ENCODE data around the gene KLHL9.
A peak's percentile ranks its signal among the peaks of the same experiment; 100 is the strongest.
"Not testable (repeated sequence)": the region's sequence is repeated elsewhere in the genome, so short reads cannot be mapped to it uniquely, and the experiment has no call there.

The KLHL9 gene, protein sequence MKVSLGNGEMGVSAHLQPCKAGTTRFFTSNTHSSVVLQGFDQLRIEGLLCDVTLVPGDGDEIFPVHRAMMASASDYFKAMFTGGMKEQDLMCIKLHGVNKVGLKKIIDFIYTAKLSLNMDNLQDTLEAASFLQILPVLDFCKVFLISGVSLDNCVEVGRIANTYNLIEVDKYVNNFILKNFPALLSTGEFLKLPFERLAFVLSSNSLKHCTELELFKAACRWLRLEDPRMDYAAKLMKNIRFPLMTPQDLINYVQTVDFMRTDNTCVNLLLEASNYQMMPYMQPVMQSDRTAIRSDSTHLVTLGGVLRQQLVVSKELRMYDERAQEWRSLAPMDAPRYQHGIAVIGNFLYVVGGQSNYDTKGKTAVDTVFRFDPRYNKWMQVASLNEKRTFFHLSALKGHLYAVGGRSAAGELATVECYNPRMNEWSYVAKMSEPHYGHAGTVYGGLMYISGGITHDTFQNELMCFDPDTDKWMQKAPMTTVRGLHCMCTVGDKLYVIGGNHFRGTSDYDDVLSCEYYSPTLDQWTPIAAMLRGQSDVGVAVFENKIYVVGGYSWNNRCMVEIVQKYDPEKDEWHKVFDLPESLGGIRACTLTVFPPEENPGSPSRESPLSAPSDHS

DNA sequence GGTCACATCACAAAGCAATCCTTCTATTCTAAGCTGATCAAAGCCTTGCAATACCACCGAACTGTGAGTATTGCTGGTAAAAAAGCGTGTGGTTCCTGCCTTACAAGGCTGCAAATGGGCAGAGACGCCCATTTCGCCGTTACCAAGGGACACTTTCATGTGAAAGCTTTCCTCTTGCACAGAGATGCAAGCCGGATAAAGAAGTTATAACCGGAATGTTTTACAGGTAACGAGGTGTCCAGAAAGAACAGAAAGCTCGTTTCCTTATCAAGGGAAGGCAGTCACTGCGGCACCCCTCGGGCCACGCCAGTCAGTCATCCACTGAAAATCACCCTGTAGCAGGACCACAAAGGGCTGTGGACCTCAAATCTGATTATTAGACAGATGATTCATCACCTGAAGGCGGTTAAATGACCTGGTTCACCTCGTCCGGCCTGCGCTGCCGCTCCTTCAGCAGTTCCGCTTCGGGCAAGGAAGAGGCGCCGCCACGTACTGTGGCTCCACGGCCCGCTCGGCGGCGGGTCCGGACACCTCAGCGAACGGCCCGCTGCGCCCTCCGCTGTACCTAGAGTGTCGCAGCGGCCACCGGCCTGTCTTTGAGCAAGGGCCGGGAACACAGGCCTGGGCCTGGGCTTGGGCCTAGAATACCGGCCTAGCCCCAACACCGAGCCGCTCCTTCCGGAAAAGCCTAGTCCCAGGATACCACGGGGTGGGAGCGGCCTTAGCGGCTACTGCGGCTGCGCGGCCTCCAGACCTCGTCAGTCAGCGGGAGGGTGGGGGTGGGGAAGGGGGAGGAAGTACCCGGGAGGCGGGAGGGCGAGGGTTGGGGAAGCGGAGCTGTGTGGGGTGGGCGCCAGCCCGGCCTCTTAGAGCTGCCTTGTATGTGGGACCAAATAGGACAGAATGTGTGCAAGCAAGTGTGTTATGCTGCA lies at the start of gene KLHL9:
Gene KLHL9 (minus strand): TSS at position 704 of the 932 bp plus-strand sequence. CDS start 545 bp downstream, at position 159.
- DNase-seq (ENCODE audit: low read depth in 2 of 2): peak; percentile 84 to 85

DNA sequence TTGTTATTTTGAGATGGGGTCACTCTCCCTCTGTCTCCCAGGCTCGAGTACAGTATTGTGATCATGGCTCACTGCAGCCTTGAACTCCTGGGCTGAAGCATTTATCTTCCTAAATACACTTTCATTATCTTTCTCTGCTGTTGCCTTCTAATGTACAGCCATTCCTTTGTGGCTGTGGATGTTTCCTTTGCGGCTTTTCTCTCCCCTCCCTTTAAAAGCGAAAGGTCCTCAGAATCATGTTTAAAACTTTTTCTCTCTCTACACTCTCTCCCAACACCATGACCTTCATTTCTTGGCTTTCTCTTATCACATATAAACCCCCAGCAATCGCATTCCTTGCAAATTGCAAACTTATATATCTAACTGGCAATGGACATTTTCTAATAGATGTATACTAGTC lies 48.4 kb upstream of the KLHL9 start:
- DNase-seq (ENCODE audit: low read depth in 2 of 2): no peak

DNA sequence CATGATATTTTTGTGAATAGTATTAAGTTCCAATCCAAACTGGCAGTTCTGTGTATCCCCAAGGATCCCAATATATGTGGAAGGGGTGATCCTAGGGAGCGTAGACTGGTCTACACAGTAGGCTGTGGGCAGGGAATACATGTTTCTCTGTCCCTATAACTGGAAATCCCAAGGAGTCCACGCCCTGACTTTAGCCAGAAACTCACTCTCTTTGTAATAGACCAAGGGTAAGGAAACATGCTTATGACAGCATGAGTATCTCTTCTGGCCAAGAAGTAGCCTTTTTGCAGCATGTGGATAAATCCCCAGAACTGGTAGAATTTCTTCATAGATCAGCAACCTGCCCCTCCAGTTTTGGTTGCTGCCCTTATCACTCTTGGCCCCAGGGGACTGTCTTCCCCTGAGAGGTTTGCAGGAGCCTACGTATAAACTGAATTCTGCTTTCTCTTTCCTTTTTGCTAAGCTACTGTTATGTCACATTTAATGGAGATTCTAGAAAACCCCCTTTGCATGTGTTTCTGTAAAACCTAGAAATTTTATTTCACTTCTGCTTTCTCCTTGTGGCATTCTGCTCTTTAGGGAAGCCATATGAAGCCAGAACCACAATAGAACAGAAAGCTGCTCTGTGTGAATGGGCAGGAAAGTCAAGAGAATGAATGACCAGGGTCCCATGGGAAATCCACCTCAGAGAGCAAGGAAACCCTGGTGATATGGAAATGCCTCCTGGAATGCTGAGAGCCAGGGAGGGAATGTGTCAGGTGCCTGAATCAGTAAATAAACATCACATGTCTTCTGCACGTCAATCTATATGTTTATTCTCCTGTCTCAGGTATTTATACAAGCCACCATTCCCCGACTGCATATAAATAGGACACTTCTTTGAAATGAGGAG lies 46.5 kb upstream of the KLHL9 start:
- no peak for DNase-seq (ENCODE audit: low read depth in 2 of 2)

DNA sequence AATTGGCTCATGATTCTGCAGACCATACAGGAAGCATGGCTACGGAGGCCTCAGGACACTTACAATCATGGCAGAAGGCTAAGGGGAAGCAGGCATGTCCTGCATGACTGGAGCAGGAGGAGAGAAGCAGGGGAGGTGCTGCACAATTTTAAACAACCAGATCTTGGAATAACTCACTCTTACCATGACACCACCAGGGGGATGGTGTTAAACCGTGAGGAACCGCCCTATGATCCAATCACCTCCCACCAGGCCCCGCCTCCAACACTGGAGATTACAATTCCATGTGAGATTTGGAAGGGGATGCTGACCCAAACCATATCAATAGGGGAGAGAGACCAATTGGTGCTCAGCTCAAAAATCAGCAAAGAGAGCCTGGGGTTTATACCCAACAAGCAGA lies 36.3 kb upstream of the KLHL9 start:
- DNase-seq (ENCODE audit: low read depth in 2 of 2): not testable (repeated sequence)

DNA sequence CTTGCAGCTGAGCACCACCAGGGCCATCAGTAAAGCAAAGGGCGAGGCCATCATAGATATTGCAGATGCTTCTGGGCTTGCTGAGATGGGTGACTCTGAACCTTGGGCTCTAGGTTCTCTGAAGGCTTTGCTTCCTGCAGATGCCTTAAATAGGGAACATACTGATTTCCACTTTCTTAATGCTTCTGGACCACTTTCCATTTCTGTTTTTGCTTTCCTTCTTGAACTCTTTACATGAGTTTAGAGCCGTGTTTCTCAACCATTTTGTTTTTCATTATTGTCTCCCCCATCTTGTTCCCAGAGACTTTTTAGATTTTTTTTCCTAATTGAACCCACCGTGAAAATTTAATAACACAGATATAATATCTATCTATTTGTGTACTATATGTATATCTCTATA lies 32.8 kb upstream of the KLHL9 start, which contains the start of gene IFNA13:
Gene IFNA13 (minus strand): TSS at position 101 of the 400 bp plus-strand sequence. CDS start 47 bp downstream, at position 54.
- no peak for DNase-seq (ENCODE audit: low read depth in 2 of 2)

DNA sequence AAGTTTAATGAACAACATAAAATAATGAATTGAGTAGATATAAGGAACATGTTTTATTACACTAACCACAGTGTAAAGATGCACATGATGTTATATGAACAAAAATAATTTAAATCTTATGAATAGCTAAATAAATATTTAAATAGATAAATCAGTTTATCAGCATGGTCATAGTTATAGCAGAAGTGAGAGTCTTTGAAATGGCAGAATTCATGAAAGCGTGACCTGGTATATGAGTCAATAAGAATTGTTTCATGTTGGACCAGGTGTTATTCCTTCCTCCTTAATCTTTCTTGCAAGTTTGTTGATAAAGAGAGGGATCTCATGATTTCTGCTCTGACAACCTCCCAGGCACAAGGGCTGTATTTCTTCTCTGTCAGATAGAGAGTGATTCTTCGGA lies 32.0 kb upstream of the KLHL9 start:
- not testable (repeated sequence) for DNase-seq (ENCODE audit: low read depth in 2 of 2)

DNA sequence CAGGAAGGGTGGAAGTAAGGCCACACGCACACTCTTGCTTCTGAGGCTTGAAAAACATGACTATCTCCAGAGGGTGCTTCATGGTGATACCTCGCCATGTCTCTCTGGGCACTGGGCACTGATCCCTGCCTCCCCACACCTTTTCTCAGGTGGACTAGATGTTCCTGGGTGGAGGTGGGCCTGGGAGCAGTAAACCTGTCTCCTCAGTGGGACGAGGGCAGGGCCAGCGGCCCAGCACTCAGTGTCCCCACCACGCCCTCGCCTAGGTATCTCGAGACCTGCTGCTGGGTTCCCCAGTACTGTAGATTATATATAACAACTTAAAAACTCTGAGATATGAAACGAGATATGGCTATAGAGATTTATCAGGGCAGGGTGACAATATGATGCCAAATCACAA lies 27.1 kb upstream of the KLHL9 start:
- no peak for DNase-seq (ENCODE audit: low read depth in 2 of 2)

DNA sequence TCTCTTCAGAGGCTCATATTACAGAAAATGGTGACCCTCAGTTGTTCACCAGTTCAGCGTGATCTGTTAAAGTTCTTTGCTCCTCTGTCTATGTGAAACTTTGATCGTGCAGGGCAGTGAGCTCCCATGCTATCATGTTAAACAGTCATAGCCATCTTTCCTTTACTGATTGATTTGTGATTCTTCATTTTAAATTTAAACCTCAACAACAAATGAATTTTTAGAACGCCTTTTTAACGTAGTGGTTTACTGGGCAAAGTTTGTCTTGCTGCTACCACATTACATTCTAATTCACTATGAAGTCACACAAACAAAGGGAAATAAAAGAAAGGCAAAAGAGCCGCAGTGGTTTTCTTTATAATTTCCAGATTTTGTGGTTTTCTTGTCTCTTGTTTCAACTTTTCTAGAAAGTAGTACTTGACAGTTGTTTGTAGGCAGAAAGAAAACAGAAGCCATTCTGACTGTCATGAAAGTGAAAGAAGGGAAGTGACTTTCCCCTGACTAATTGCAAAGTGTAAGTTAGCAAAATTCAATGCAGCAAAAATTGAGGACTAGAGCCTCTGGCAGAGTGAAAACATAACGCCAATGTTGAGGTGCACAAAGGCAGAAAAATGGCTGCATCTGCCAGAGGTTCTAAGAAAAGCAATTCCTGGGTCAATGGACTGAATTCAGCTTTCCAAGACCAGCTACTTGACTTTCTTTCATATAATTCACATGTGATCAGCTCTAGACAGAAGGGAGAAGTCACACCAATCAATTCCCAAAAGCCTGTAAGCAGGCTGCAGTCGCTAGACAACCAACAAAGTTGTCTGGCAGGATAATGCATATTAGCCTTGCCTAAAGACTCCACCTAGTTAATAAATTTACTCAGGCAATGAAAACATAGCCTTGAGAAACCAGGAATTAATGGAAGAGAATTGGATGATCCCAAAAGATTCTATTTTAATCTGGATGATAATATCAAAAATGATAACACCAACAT lies 22.6 kb upstream of the KLHL9 start:
- no peak for DNase-seq (ENCODE audit: low read depth in 2 of 2)

DNA sequence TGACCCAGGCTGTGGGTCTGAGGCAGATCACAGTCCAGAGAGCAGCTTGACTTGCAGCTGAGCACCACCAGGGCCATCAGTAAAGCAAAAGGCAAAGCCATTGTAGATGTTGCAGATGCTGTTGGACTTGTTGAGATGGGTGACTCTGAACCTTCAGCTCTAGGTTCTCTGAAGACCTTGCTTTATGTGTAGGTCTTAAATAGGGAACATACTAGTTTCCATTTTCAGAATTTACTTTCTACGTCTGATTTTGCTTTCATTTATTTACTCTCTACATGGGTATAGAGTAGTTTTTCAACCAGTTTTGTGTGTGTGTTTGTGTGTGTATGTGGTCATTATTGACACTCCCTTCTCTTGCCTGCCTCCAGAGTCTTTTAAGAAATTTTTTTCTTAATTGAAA lies 15.6 kb upstream of the KLHL9 start, which contains the start of gene IFNA6:
Gene IFNA6 (minus strand): TSS at position 101 of the 400 bp plus-strand sequence. CDS start 0 bp downstream, at position 101.
- no peak for DNase-seq (ENCODE audit: low read depth in 2 of 2)

DNA sequence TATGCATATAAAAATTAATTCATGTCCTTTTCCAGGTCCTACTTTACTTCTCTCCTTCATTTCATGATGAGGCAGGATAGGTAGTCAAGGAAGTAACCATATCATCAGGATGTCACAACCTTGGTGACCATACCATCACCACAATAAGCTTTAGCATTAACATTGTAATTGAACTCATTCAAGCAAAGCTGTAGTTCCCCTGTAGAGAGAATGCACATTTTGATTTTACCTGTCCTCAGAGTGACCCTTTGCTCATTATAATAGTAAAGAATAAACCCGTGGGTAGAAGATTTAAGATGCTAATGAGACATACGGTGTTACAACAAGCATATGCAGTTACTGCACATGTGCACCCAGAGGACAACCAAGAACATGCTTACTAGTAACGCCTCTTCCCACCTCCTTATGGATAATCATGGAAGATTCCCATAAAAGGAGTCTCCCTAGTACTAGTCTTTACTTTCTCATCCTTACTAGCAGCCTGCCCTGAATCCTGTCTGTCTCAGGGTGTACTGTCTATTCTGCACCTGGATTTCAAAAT lies 13.3 kb upstream of the KLHL9 start:
- DNase-seq (ENCODE audit: low read depth in 2 of 2): no peak

DNA sequence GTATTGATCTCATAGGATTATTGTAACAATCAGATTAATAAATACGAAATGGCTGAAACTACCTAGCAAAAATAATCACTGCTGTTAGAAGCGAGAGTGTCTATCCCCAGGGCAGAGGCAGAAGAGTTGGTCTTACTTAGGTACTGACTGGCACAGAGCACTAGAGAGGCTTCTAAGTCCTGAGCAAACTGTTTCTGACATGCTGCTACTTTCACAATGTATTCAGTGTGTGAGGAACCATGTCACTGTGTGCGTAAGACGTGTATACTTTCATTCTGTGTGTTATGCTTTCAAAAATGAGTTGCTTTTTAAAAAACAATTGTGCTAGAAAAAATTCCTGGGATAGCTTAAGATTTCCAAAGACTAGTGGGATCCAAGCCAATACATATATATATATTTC lies 5.5 kb upstream of the KLHL9 start:
- no peak for DNase-seq (ENCODE audit: low read depth in 2 of 2)

DNA sequence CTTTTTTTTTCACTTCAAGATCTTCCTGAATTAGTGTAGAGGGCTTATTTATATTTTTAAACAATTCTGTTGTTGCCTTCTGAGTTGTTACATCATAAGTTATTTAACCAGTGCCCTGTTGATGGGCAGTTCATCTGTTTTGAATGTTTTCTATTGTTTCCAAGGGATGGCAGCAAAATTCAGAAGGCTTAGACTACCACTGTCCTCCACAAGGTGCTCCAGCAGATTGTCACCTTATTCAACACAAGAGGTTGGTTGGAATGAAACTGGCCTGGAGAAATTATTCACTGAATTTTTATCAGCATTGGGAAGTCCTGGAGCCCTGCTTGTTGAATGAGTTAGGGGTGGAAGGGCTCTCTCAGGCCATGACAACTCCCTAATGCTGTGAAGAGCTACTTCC lies 1.3 kb upstream of the KLHL9 start:
- DNase-seq (ENCODE audit: low read depth in 2 of 2): no peak

DNA sequence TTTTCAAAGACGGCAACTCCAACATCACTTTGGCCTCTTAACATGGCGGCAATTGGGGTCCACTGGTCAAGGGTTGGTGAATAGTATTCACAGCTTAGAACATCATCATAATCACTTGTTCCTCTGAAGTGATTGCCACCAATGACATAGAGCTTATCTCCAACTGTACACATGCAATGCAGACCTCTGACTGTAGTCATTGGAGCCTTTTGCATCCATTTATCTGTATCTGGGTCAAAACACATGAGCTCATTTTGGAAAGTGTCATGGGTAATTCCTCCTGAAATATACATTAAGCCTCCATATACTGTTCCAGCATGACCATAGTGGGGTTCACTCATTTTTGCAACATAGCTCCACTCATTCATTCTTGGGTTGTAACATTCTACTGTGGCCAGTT lies 2.0 kb downstream of the KLHL9 start:
- DNase-seq (ENCODE audit: low read depth in 2 of 2): no peak

DNA sequence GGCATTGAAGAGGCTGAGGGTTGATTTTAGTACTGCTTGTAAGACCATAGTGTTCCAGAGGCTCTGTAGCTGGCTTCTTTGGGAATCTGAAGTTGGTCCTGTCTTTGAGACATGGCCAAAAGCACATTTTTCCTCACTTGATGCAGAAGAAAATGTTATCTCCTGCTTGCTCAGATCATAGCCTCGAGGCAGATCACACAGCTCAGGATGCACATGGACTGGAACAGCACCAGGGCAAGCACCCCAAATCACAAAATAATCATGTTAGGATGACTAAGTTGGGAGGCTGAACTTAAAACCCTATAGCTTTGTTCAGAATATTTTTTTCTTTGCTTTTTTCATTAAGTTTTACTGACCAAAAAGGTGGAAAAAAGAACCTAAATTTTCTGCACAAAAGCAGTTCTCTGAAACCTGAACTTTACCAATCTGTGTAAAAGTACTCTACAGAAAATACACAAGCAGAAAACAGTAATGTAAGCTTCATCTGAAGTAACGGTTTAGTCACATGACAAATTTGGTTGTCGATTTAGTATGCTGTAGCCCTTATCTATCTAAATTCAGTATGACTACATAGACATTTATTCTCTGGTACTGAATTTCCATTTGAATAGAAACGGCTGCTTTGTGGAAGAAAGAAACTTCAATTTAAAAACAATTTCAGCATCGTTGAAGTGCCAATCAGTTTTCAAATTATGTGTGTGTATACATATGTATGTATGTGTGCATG lies 3.4 kb downstream of the KLHL9 start:
- DNase-seq (ENCODE audit: low read depth in 2 of 2): no peak

DNA sequence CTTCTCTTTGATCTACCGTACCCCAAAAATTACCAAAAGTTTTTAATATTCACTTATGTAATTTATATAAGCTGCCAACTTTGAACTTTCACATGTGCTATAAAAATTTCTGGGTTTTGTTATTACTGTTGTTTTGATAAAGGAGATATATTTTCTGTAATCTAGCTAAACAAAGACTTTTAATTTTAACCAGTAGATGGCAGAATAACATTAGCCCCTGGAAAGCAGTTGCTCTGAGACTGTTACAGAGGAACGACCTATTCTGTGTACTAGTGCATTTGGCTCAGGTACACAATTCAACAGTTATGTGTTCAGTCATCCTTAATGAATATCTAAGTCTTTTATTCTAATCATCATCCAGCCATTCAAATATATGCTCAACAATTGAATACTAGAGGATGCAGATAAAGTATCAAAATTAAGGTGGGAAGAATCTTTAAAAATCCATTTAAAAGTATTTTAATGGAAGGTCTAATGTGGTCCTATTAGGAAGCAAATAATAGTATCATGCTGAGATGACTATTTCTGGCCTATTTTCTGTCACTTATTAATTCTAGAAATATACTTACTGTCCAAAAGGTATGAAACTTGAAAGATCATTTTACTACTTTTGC lies 8.6 kb downstream of the KLHL9 start:
- peak; percentile 4 to 8 for DNase-seq (ENCODE audit: low read depth in 2 of 2)

DNA sequence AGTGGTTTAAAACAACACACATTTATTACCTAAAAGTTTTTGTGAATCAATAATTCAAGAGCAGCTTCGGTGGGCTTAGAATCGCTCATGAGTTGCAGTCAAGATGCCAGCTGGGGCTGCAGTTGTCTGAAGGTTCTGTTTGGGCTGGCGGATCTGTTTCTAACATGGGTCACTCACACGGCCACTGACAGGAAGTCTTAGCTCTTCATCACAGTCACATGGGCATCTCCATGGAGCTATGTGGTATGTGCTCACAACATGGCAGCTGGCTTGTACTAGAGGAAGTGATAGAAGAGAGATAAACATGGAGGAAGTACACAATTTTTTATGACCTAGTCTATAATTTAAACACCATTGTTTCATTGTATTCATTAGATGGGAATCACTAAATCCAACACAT lies 11.2 kb downstream of the KLHL9 start:
- DNase-seq (ENCODE audit: low read depth in 2 of 2): no peak

DNA sequence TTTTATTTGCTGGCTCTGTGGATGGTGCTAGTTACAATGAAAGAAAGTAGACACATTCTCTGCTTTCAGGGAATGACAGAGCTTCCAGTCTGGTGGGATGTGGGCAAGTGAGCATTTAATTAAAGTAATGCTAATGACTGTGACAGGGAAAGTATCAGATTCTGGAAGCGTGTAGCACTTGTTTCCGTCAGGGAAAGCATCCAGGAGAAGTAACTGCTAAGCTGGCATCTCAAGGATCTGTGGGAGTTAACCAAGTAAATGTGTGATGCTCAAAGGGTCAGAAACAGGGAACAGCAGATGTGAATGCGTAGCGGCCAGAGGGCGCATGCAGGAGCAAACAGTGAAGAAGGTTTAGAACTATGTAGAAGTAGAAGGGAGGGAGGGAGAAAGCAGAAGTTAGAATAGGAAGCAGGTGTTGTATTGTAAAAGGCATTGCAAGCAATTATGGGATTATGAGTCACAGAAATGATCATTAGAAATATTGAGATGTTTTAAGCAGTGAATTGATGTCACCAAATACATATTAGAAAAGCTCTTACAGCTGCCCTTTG lies 12.2 kb downstream of the KLHL9 start:
- DNase-seq (ENCODE audit: low read depth in 2 of 2): no peak

DNA sequence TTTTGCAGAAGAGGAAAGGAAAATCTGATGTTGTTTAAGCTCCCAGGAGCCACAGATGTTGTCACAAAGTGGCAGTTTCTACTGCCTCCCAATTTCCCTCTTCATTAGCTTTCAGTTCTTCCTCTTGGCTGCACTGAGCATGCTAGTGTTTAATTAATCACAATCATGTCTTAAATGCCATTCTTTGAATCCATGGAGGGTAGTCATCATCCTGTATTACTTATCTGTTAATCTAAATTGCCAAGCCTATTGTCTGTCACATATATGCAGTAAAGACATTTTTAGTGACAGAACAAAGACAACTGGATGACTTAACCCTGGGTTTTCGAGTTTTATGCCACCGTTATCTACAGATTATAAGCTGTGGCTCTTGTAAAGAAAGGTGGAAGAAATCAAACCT lies 14.7 kb downstream of the KLHL9 start:
- DNase-seq (ENCODE audit: low read depth in 2 of 2): no peak

Data from fibroblast of skin of left biceps (primary cell).